Measurements from ENCODE around the gene PLEKHM1. TPM values are rescaled to one million over a fixed set of nuclear protein-coding genes. Genes with fewer than 3 reads are reported as not detected.

Gene PLEKHM1
- total RNA-seq, 1 donor, result 25.0 TPM

- TF ChIP-seq, protein P1, sequence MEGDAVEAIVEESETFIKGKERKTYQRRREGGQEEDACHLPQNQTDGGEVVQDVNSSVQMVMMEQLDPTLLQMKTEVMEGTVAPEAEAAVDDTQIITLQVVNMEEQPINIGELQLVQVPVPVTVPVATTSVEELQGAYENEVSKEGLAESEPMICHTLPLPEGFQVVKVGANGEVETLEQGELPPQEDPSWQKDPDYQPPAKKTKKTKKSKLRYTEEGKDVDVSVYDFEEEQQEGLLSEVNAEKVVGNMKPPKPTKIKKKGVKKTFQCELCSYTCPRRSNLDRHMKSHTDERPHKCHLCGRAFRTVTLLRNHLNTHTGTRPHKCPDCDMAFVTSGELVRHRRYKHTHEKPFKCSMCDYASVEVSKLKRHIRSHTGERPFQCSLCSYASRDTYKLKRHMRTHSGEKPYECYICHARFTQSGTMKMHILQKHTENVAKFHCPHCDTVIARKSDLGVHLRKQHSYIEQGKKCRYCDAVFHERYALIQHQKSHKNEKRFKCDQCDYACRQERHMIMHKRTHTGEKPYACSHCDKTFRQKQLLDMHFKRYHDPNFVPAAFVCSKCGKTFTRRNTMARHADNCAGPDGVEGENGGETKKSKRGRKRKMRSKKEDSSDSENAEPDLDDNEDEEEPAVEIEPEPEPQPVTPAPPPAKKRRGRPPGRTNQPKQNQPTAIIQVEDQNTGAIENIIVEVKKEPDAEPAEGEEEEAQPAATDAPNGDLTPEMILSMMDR (IDR thresholded peaks at IDR 0.05; ENCODE audit: insufficient read depth, low read depth, low read length), result no peak
- H3K4me3 ChIP-seq (ENCODE audit: low read depth, low read length), result no peak overlapping the region
- DNase-seq (ENCODE audit: low read depth), result no peak
These were observed 81.7 kb downstream of the PLEKHM1 start for GRCh38 chr17:45408611-45409421.

- DNase-seq (ENCODE audit: low read depth), result no peak
- H3K4me3 ChIP-seq (ENCODE audit: low read depth, low read length), result no peak overlapping the region
- TF ChIP-seq, protein P1 (IDR thresholded peaks at IDR 0.05; ENCODE audit: insufficient read depth, low read depth, low read length), result no peak
These were observed 84.4 kb downstream of the PLEKHM1 start for GRCh38 chr17:45406107-45406506.

DNA sequence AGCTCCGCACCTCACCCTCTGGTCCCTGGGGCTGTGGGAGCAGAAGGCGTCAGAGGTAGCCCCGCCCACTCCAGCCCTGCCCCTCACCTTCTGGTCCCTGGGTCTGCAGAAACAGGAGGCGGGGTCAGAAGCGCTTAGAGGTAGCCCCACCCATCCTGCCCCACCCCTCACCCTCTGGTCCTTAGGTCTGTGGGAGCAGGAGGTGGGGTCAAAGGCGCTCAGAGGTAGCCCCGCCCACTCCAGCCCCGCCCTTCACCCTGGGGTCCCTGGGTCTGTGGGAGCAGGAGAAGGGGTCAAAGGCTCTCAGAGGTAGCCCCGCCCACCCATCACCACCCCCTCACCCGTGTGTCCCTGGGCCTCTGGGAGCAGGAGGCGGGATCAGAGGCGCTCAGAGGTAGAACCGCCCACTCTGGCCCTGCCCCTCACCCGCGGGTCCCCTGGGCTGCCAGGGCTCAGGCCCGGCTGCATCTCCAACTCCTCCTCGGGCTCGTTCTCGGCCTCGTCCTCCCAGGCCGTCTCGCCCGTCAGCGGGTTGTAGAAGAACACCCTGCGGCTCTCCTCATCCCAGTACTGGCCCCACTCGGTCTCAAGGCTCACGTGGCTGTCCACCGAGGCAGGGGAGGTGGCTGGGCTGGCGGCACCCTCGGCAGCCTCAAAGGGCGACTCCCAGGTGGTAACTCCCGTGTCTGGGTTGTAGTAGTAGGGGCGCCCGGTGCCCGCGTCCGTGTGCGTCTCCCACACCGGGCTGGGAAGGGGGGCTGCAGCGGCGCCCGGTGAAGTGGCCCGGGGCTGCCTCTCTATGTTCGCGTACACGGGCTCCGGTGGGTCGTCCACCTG, 85.1 kb downstream of the PLEKHM1 start:
- DNase-seq (ENCODE audit: low read depth), result peak; percentile 13
- H3K4me3 ChIP-seq (ENCODE audit: low read depth, low read length), result peak overlapping the region; percentile 37
- TF ChIP-seq, protein P1 (IDR thresholded peaks at IDR 0.05; ENCODE audit: insufficient read depth, low read depth, low read length), result no peak

GRCh38 chr17:45404870-45405249, 85.7 kb downstream of the PLEKHM1 start:
- no peak overlapping the region for H3K4me3 ChIP-seq (ENCODE audit: low read depth, low read length)
- no peak for DNase-seq (ENCODE audit: low read depth)
- TF ChIP-seq, protein P1 (IDR thresholded peaks at IDR 0.05; ENCODE audit: insufficient read depth, low read depth, low read length), result no peak

- no peak for DNase-seq (ENCODE audit: low read depth)
These were observed 86.5 kb downstream of the PLEKHM1 start for GRCh38 chr17:45403906-45404490.

DNA sequence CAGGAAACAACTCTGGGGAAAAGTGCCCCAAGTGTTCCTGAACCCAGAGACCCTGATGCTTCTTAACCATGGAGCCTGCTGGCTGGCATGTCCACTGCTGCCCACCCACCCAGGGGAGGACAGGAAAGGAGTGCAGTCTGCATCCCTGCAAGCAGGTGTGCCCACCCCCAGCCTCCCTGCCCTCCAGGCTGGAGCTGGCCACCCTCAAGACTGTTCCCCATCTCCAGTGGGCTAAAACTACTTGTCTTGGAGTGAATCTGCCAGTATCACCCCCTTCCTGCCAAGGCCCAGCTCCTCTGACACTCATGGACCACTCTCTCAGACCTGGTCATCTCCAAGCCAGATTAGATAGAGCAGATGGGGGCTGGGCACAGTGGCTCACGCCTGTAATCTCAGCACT, 87.6 kb downstream of the PLEKHM1 start:
- no peak overlapping the region for H3K4me3 ChIP-seq (ENCODE audit: low read depth, low read length)
- no peak for DNase-seq (ENCODE audit: low read depth)
- TF ChIP-seq, protein P1 (IDR thresholded peaks at IDR 0.05; ENCODE audit: insufficient read depth, low read depth, low read length), result no peak

More at GRCh38 chr17:45403906-45404490, 86.5 kb downstream of the PLEKHM1 start:
- H3K4me3 ChIP-seq (ENCODE audit: low read depth, low read length), result no peak overlapping the region
- TF ChIP-seq, protein P1 (IDR thresholded peaks at IDR 0.05; ENCODE audit: insufficient read depth, low read depth, low read length), result no peak
